Psoas muscle (tissue), 8 donors: ENCODE data around the gene GNB4. TPM values are rescaled to one million over a fixed set of nuclear protein-coding genes. Genes with fewer than 3 reads are reported as not detected.

ENCODE experiments used
- ATAC-seq, 4 donors: fragments of 200-7000 bp; cut with Tn5 transposase; one replicate each; pipeline ENCODE4 v1.9.1; 2020; ENCODE audit warnings: moderate library complexity in 3 of 4, mild to moderate bottlenecking in 2 of 4
- DNase-seq, 2 donors: peaks; one replicate each; pipeline ENCODE4 v3.0.0-alpha.2; 2020
- H3K27ac ChIP-seq: fragments of 200-600 bp; one replicate; pipeline ENCODE4 v1.8.0; 2022
- H3K27me3 ChIP-seq, 3 donors: fragments of 200-600 bp in 1 of 3; one replicate each; pipeline versions ENCODE4 v1.6.1 to v1.8.0; 2013 to 2022; ENCODE audit warnings: low read length in 2 of 3, mild to moderate bottlenecking in 2 of 3, moderate library complexity in 1 of 3; ENCODE audit not compliant: insufficient read depth in 3 of 3
- H3K36me3 ChIP-seq, 2 donors: fragments of 200-600 bp in 1 of 2; one replicate each; pipeline versions ENCODE4 v1.6.1 to v1.8.0; 2013 to 2022; ENCODE audit warnings: low read depth in 1 of 2, mild to moderate bottlenecking in 1 of 2, moderate library complexity in 1 of 2; ENCODE audit not compliant: insufficient read depth in 1 of 2
- H3K4me1 ChIP-seq: fragments of 200-600 bp; one replicate; pipeline ENCODE4 v1.8.0; 2022
- H3K4me3 ChIP-seq: fragments of 200-600 bp; one replicate; pipeline ENCODE4 v1.8.0; 2022; ENCODE audit warnings: mild to moderate bottlenecking
- H3K9me3 ChIP-seq: fragments of 200-600 bp; one replicate; pipeline ENCODE4 v1.8.0; 2022
- WGBS, 3 donors: extraction: QIAGEN DNeasy Blood & Tissue Kit; methylation state at CpG; one replicate each; pipeline versions ENCODE4 v1.1.6 to v1.1.7; 2013; 5-methylcytosine and 5-hydroxymethylcytosine counted together
- intact Hi-C, 2 donors: fragments of 100-400 bp; cut with DNase I; formaldehyde crosslinking; loops; one replicate each; pipeline versions ENCODE4 v1.11.0 to v1.14.2; 2022
- polyA plus RNA-seq, 3 donors: library from polyadenylated mRNA; stranded (reverse); fragments of 200-250 nt; gene quantifications; one replicate each; pipeline ENCODE4 v1.2.3, GENCODE V29; 2013
- total RNA-seq, 4 donors: library from RNA; stranded (reverse); fragmentation: NEBNext Ultra II Directional in 2 of 4; extraction: Animal tissue kit (Norgen Biotek cat#: 25700) in 2 of 4; gene quantifications; one replicate each; pipeline versions ENCODE4 v1.2.1 to v1.2.4, GENCODE V29; 2021 to 2023
- TF ChIP-seq, protein P1 (sequence below): fragments of 200-600 bp; IDR thresholded peaks from one replicate; pipeline ENCODE4 v1.8.0; 2022; ENCODE audit warnings: antibody characterized with exemption
- donor health status: healthy with polysubstance abuse.
- donor health status: DM: no; HTN: no; CAD: no; lungs with moderate emphysema.
- donor health status: Bipolar disorder and iron deficiency.
- donor health status: healthy.
- donor health status: DM: yes; HTN: yes; CAD: no.
- donor health status: DM: no; HTN: no; CAD: no.
- donor health status: DM: no; HTN: no; CAD: no.
- donor health status: DM: yes; HTN: yes; CAD: no.

GNB4 gene
- total and polyA plus RNA-seq, 7 donors = 0.83 to 6.5 (median 2.9) TPM

- H3K4me1 ChIP-seq = peaks cover 4% of the 10 kb centered on the region
- 84 to 89% (median 88%) methylated on average over 1 of the region's 1 CpG for WGBS, 3 donors
- no peak for ATAC-seq
- H3K9me3 ChIP-seq = no peaks in the 10 kb centered on the region
- H3K36me3 ChIP-seq = no peaks in the 10 kb centered on the region
- DNase-seq = no peak
- H3K27ac ChIP-seq = no peak overlapping the region
- TF ChIP-seq, protein P1, sequence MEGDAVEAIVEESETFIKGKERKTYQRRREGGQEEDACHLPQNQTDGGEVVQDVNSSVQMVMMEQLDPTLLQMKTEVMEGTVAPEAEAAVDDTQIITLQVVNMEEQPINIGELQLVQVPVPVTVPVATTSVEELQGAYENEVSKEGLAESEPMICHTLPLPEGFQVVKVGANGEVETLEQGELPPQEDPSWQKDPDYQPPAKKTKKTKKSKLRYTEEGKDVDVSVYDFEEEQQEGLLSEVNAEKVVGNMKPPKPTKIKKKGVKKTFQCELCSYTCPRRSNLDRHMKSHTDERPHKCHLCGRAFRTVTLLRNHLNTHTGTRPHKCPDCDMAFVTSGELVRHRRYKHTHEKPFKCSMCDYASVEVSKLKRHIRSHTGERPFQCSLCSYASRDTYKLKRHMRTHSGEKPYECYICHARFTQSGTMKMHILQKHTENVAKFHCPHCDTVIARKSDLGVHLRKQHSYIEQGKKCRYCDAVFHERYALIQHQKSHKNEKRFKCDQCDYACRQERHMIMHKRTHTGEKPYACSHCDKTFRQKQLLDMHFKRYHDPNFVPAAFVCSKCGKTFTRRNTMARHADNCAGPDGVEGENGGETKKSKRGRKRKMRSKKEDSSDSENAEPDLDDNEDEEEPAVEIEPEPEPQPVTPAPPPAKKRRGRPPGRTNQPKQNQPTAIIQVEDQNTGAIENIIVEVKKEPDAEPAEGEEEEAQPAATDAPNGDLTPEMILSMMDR = no peak
- no peaks in the 10 kb centered on the region for H3K27me3 ChIP-seq
- no peak overlapping the region for H3K4me3 ChIP-seq
- intact Hi-C loops = no loop called here
Measured at GRCh38 chr3:179432451-179432850, 18.8 kb downstream of the GNB4 start.

DNA sequence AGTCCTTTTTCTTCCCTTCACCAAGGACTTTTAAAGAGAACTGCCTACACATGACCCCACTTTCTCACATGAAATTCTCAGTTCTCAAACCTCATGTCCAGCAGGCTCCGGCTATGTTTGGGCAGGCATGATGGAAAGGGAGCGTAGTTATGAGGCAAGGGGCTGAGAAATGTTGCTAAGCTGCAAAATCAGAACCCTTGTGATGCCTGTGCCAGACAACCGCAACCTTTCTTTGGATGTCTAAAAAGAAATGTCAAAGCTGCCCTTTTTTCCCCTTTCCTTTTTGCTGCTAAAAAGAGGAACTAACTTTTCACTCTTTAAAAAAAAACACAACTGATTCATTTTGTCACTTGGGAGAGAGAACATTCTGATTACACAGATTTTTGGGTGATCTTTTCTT, 19.2 kb downstream of the GNB4 start:
- 67 to 80% (median 76%) methylated on average over 3 of the region's 3 CpGs for WGBS, 3 donors
- Histone ChIP-seq H3K36me3 (no peaks in the 10 kb centered on the region), H3K4me3 (no peak overlapping the region), H3K4me1 (peaks cover 4% of the 10 kb centered on the region), H3K27me3 (no peaks in the 10 kb centered on the region), H3K27ac (no peak overlapping the region), H3K9me3 (no peaks in the 10 kb centered on the region)
- ATAC-seq (no peak), DNase-seq (no peak)
- TF ChIP-seq, protein P1 = no peak
- intact Hi-C loops = no loop called here

GRCh38 chr3:179430277-179430870, 20.9 kb downstream of the GNB4 start:
- intact Hi-C loops = no loop called here
- no peak for ATAC-seq
- no peak for DNase-seq
- H3K4me1 ChIP-seq = peaks cover 4% of the 10 kb centered on the region
- TF ChIP-seq, protein P1 = no peak
- no peak overlapping the region for H3K4me3 ChIP-seq
- no peaks in the 10 kb centered on the region for H3K9me3 ChIP-seq
- WGBS, 3 donors = 98 to 100% (median 100%) methylated on average over 2 of the region's 2 CpGs
- no peak overlapping the region for H3K27ac ChIP-seq
- peaks cover 0 to 1% of the 10 kb centered on the region in 2 donors for H3K36me3 ChIP-seq
- no peaks in the 10 kb centered on the region for H3K27me3 ChIP-seq

DNA sequence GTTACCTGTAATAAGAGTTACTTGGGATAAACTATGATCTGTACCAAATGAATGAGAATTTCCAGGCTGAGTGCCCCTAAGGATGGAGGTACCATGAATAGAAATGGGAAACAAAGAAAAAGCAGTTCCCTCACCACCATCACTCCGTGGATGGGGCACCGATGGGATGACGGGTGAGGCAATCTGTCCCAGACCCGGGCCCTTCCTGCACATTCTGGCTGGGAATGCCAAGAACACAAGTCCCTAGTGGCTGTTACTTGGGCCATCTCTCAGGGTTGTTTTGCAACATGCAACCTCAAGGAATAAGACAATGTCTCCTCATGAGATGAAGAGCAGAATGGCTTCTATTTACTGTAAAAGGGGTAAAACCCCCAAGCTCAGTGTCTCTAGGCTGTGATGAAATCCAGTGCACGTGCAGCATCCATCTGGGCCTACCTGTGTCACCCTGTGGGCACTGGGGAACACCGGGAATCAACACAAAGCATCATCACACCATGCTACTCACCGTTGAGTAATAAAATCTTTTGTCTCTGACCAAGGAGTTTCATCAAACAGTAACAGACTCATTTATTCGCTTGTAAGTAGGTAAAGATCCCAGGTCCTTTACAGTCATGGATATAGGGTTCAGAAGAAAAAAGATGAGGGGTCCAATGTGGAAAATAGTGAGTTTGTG, 22.3 kb downstream of the GNB4 start:
- Histone ChIP-seq H3K27me3 (no peaks in the 10 kb centered on the region), H3K4me3 (no peak overlapping the region), H3K27ac (no peak overlapping the region), H3K36me3 (peaks cover 0 to 11% of the 10 kb centered on the region in 2 donors), H3K4me1 (peaks cover 4% of the 10 kb centered on the region), H3K9me3 (no peaks in the 10 kb centered on the region)
- 86 to 90% (median 88%) methylated on average over 8 of the region's 8 CpGs for WGBS, 3 donors
- DNase-seq (peak in 1 of 2 donors; percentile 25), ATAC-seq (peak in 1 of 4 donors; percentile 27)
- intact Hi-C loops = loop anchor here in 1 of 2 donors (10.0 kb wide), 1 partner anchor 126 kb away; no protein-coding TSS in a partner anchor
- TF ChIP-seq, protein P1 = no peak
